GM20000 (cell line): ENCODE measurements around the gene AMIGO3.
A peak's percentile ranks its signal among the peaks of the same experiment; 100 is the strongest.
"Not testable (repeated sequence)": the region's sequence is repeated elsewhere in the genome, so short reads cannot be mapped to it uniquely, and the experiment has no call there.

ENCODE experiments used
- DNase-seq: peaks from one replicate; pipeline ENCODE4 v3.0.0; 2012; ENCODE audit warnings: low spot score
- CTCF ChIP-seq: IDR thresholded peaks from 2 replicates; pipeline ENCODE4 v1.5.1; 2012; ENCODE audit warnings: mild to moderate bottlenecking, control low read depth; ENCODE audit errors: extremely low read depth, missing control alignments

Gene AMIGO3

GRCh38 chr3:49700453-49701128, 18.9 kb downstream of the AMIGO3 start:
- no peak for TF ChIP-seq CTCF
- no peak for DNase-seq

- no peak for DNase-seq
- TF ChIP-seq CTCF = no peak
Observed at GRCh38 chr3:49700014-49700413, 19.5 kb downstream of the AMIGO3 start.

GRCh38 chr3:49699281-49699979, 20.1 kb downstream of the AMIGO3 start:
- TF ChIP-seq CTCF = no peak
- DNase-seq = no peak

GRCh38 chr3:49695350-49696015, 24.0 kb downstream of the AMIGO3 start:
- DNase-seq = not testable (repeated sequence)

DNA sequence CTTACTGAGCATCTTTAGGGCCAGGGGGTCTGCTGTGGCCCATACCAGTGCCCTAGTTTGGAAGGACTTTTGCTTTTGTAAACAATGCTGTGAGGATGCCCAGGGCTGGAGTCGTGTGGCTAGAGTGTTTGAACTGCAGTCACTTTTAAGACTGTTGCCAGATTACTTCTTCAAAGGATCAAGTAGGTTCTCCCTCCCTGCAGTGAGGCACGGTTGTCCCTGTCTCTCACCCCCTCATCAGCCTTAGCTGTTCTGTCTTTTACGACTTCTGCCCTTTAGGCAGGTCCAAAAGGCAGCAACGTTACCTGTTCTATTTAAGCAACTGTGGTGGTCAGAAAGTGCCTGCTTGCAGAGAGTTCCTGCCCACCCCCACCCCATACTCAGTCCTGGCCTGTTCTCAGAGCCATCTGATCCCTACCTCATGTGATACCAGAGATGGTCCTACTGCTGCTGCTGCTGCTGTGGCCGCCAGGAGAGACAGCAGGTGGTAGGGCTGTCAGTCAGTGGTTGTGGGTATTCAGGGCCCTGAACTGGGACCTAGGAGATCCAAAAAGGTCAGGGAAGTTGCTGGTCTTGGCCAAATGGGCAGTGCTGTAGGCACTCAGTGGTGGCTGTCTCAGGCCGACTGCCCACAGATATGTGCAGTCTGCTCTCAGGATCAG, 24.9 kb downstream of the AMIGO3 start:
- not testable (repeated sequence) for DNase-seq

DNA sequence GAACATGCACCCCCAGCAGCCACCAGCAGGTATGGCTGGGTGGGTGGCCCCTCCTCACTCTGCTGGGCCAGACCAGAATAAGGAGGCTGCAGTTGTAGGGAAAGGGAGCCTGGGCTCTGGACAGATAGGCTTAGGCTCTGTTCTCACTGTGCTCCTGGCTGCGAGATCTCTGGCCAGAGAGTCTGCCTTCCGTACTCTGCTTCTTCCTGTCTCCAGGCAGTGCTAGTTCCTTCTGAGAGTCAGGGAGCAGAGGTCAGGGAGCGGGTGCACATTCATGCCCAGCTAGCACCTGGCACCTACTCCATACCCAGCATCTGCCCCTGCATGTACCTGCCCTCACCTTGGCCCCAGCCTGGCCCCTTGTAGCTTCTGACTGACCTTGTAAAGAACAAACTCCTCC, 28.0 kb downstream of the AMIGO3 start:
- not testable (repeated sequence) for DNase-seq

GRCh38 chr3:49690856-49691255, 28.6 kb downstream of the AMIGO3 start:
- DNase-seq = not testable (repeated sequence)

- not testable (repeated sequence) for DNase-seq
Observed at GRCh38 chr3:49689908-49690624, 29.4 kb downstream of the AMIGO3 start.

- no peak for TF ChIP-seq CTCF
- DNase-seq = peak; percentile 93
Observed at GRCh38 chr3:49689046-49689907, 30.2 kb downstream of the AMIGO3 start, which contains the start of the genes MST1 and RNF123. MST1 (minus strand) TSS chr3:49689474; CDS start chr3:49688691, 783 bp downstream. RNF123 (plus strand) TSS chr3:49689557; CDS start chr3:49691166, 1,609 bp downstream.

GRCh38 chr3:49688338-49689045, 31.0 kb downstream of the AMIGO3 start:
- not testable (repeated sequence) for DNase-seq

GRCh38 chr3:49687424-49687795, 32.1 kb downstream of the AMIGO3 start:
- not testable (repeated sequence) for DNase-seq

GRCh38 chr3:49686769-49687423, 32.6 kb downstream of the AMIGO3 start:
- DNase-seq = not testable (repeated sequence)

DNA sequence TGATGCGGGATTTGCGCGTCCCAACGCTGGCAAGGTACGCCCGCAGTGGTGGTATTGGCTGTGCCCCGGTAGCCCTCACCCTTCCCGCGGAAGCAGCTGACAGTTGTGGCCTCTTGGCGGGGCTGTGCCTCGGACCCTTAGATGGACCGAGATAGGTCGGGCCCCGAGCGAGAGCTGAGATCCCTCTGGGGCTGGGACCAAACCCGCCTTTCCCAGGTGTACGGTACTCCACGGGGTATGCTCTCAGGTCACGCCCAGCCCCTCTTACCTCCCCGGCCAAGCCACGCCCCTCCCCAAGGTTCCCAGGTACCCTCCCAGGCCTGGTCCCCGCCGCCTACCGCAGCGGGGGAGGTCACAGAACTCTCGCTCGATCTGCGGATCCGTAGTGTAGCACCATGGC, 33.1 kb downstream of the AMIGO3 start:
- DNase-seq = not testable (repeated sequence)
